Transverse colon (tissue), 4 donors: ENCODE measurements around the gene NUPR1. TPM values are rescaled to one million over a fixed set of nuclear protein-coding genes. Genes with fewer than 3 reads are reported as not detected.

ENCODE experiments used
- DNase-seq: peaks from one replicate; pipeline ENCODE4 v3.0.0-alpha.2; 2019
- H3K27ac ChIP-seq, 4 donors: fragments of 200-600 bp; sonication (generic); 2 replicates each; pipeline ENCODE4 v1.5.1; 2016 to 2018; ENCODE audit warnings: inconsistent platforms in 4 of 4
- H3K27me3 ChIP-seq: fragments of 200-600 bp; sonication (generic); 2 replicates; pipeline ENCODE4 v1.5.1; 2017; ENCODE audit warnings: inconsistent platforms
- H3K36me3 ChIP-seq, 4 donors: fragments of 200-600 bp; sonication (generic); 2 replicates each; pipeline ENCODE4 v1.5.1; 2017 to 2019; ENCODE audit warnings: inconsistent platforms in 4 of 4
- H3K4me1 ChIP-seq, 4 donors: fragments of 200-600 bp; sonication (generic); 2 replicates each; pipeline ENCODE4 v1.5.1; 2017 to 2020; ENCODE audit warnings: inconsistent platforms in 4 of 4
- H3K4me3 ChIP-seq, 4 donors: fragments of 200-600 bp; sonication (generic); 1 replicate in 1 of 4; 2 replicates in 3 of 4; pipeline versions ENCODE4 v1.5.1 to v1.6.1; 2017 to 2019; ENCODE audit warnings: inconsistent platforms in 4 of 4
- H3K9me3 ChIP-seq, 2 donors: fragments of 200-600 bp; sonication (generic); 2 replicates each; pipeline ENCODE4 v1.5.1; 2017 to 2019; ENCODE audit warnings: inconsistent platforms in 2 of 2
- CTCF ChIP-seq, 5 experiments: fragments of 200-600 bp in 3 of 5; fragments of 450-650 bp in 2 of 5; sonication (generic) in 3 of 5; IDR thresholded peaks; 1 replicate in 2 of 5; 2 replicates in 3 of 5; pipeline ENCODE4 v1.5.1; 2016 to 2017; ENCODE audit warnings: antibody characterized with exemption in 5 of 5, inconsistent platforms in 3 of 5, mild to moderate bottlenecking in 2 of 5, moderate library complexity in 1 of 5
- EP300 ChIP-seq: sonication (generic); formaldehyde crosslinking; IDR thresholded peaks from one replicate; pipeline ENCODE4 v1.6.1; 2017; ENCODE audit warnings: antibody characterized with exemption, low read depth
- POLR2A ChIP-seq: fragments of 450-650 bp; IDR thresholded peaks from one replicate; pipeline ENCODE4 v1.6.1; 2016; ENCODE audit warnings: antibody characterized with exemption, mild to moderate bottlenecking, moderate library complexity
- POLR2AphosphoS5 ChIP-seq, 3 donors: sonication (generic); formaldehyde crosslinking; IDR thresholded peaks; one replicate each; pipeline ENCODE4 v1.6.1; 2016; ENCODE audit warnings: antibody characterized with exemption in 3 of 3
- WGBS, 2 donors: methylation state at CpG; one replicate each; pipeline ENCODE4 v1.1.5; 2018; ENCODE audit warnings: low coverage in 1 of 2; 5-methylcytosine and 5-hydroxymethylcytosine counted together
- in situ Hi-C, 4 donors: fragments of 200-750 bp; cut with MboI; loops; one replicate each; pipeline versions ENCODE4 v1.15.0 to v1.15.1; 2017; ENCODE audit warnings: low sequenced_read_pairs in 3 of 4, low pct_ligation_motif_present in 1 of 4, low pct_unique_long_range_greater_than_20kb in 1 of 4
- intact Hi-C: fragments of 100-400 bp; cut with DNase I; formaldehyde crosslinking; loops from one replicate; pipeline ENCODE4 v1.15.1; 2023; ENCODE audit warnings: low total_unique reads
- total RNA-seq, 4 donors: library from RNA; depleted of rRNA; stranded (reverse); fragments of >200 nt; gene quantifications; one replicate each; pipeline ENCODE4 v1.1.0, GENCODE V29; 2016

NUPR1 gene
- total RNA-seq, 4 donors from 2014 or later = 15.3 to 85.6 (median 23.6) TPM

DNA sequence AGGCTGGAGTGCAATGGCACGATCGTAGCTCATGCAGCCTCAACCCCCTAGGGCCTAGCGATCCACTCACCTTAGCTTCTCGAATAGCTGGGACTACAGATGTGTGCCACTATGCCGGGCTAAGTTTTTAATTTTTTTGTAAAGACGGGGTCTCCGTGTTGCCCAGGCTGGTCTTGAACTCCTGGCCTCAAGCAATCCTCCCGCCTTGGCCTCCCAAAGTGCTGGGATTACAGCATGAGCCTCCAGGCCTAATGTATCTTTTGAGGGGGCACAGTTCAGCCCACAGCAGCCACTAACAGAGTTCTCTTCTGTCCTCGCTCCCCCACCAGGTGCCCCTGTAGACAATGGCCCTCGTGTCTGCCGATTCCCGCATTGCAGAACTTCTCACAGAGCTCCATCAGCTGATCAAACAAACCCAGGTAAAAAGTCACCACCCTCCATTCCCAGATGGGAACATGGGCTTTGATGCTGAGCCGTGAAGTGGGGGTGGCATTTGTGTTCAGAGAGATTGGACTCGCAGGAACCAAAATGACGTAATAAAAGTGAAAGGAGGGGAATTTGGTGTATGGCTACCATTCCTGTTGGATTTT is 42.0 kb upstream of the NUPR1 start:
- in situ Hi-C loops (no loop called here), intact Hi-C loops (no loop called here)
- no peak for TF ChIP-seq EP300
- TF ChIP-seq POLR2AphosphoS5 (IDR thresholded peaks at IDR 0.05) = no peak
- no peak for TF ChIP-seq POLR2A
- TF ChIP-seq CTCF (IDR thresholded peaks at IDR 0.05) = no peak
- no peaks in the 10 kb centered on the region for H3K4me1 ChIP-seq
- no peak overlapping the region for H3K4me3 ChIP-seq
- no peaks in the 10 kb centered on the region for H3K9me3 ChIP-seq
- H3K27ac ChIP-seq = no peak overlapping the region
- H3K27me3 ChIP-seq = no peaks in the 10 kb centered on the region
- 96 to 99% methylated on average over 11 to 15 of the region's 15 CpGs for WGBS, 2 donors
- peaks cover 0 to 13% (median 6%) of the 10 kb centered on the region in 4 donors for H3K36me3 ChIP-seq
- no peak for DNase-seq

GRCh38 chr16:28575446-28576109 is 36.8 kb upstream of the NUPR1 start:
- Histone ChIP-seq H3K4me1 (peaks cover 0 to 17% (median 6%) of the 10 kb centered on the region in 4 donors), H3K27ac (no peak overlapping the region), H3K9me3 (no peaks in the 10 kb centered on the region), H3K4me3 (no peak overlapping the region), H3K36me3 (no peaks in the 10 kb centered on the region), H3K27me3 (no peaks in the 10 kb centered on the region)
- no peak for DNase-seq
- in situ Hi-C loops (no loop called here), intact Hi-C loops (no loop called here)
- 88 to 90% methylated on average over 8 of the region's 8 CpGs for WGBS, 2 donors
- no peak for TF ChIP-seq POLR2AphosphoS5 (IDR thresholded peaks at IDR 0.05)
- TF ChIP-seq CTCF (IDR thresholded peaks at IDR 0.05) = no peak
- no peak for TF ChIP-seq POLR2A
- TF ChIP-seq EP300 = no peak

DNA sequence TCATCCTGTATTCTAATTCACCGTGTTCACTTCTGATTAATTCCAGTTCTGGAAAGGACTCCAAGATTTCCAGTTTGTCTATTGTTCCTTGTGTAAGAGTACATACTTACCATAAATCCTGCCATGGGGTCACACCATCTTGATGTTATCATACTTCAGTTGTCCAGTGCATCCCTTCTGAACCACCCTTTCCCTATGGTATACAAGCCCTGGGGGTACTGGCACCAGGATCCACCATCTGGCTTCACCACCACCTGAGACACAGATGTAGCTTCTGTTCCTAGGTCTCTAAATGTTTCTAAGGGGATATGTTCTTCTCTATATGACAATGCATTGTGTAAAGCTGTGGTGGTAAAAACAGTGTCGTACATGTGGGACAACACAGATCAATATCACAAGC is 36.2 kb upstream of the NUPR1 start:
- Histone ChIP-seq H3K9me3 (no peaks in the 10 kb centered on the region), H3K27me3 (no peaks in the 10 kb centered on the region), H3K4me3 (no peak overlapping the region), H3K4me1 (peaks cover 0 to 17% (median 6%) of the 10 kb centered on the region in 4 donors), H3K36me3 (no peaks in the 10 kb centered on the region), H3K27ac (no peak overlapping the region)
- intact Hi-C loops (no loop called here), in situ Hi-C loops (no loop called here)
- no peak for DNase-seq
- whole genome bisulfite sequencing, 2 donors = 95 to 100% methylated on average over 1 to 2 of the region's 2 CpGs
- TF ChIP-seq CTCF (IDR thresholded peaks at IDR 0.05) (no peak), POLR2AphosphoS5 (IDR thresholded peaks at IDR 0.05) (no peak), EP300 (no peak), POLR2A (no peak)

- Histone ChIP-seq H3K36me3 (no peaks in the 10 kb centered on the region), H3K4me1 (peaks cover 0 to 17% (median 6%) of the 10 kb centered on the region in 4 donors), H3K27me3 (no peaks in the 10 kb centered on the region), H3K4me3 (no peak overlapping the region), H3K9me3 (no peaks in the 10 kb centered on the region), H3K27ac (no peak overlapping the region)
- intact Hi-C loops (no loop called here), in situ Hi-C loops (no loop called here)
- TF ChIP-seq CTCF (IDR thresholded peaks at IDR 0.05) (no peak), EP300 (no peak), POLR2A (no peak), POLR2AphosphoS5 (IDR thresholded peaks at IDR 0.05) (no peak)
- 81 to 83% methylated on average over 6 to 17 of the region's 17 CpGs for WGBS, 2 donors
- no peak for DNase-seq
Measured at GRCh38 chr16:28573738-28574718, 35.3 kb upstream of the NUPR1 start.
